Hematopoietic multipotent progenitor cell treated with erythropoietin and hydrocortisone succinate and interleukin-3 and kit ligand, for 6 days (in vitro differentiated cells): ENCODE results near the gene SLC6A13.
A peak's percentile ranks its signal among the peaks of the same experiment; 100 is the strongest.
"Not testable (repeated sequence)": the region's sequence is repeated elsewhere in the genome, so short reads cannot be mapped to it uniquely, and the experiment has no call there.

ENCODE experiments used
- DNase-seq: peaks from one replicate; pipeline ENCODE4 v3.0.0-alpha.2; 2015

The SLC6A13 gene

GRCh38 chr12:232731-233614, 29.7 kb downstream of the SLC6A13 start:
- DNase-seq = peak; percentile 57

DNA sequence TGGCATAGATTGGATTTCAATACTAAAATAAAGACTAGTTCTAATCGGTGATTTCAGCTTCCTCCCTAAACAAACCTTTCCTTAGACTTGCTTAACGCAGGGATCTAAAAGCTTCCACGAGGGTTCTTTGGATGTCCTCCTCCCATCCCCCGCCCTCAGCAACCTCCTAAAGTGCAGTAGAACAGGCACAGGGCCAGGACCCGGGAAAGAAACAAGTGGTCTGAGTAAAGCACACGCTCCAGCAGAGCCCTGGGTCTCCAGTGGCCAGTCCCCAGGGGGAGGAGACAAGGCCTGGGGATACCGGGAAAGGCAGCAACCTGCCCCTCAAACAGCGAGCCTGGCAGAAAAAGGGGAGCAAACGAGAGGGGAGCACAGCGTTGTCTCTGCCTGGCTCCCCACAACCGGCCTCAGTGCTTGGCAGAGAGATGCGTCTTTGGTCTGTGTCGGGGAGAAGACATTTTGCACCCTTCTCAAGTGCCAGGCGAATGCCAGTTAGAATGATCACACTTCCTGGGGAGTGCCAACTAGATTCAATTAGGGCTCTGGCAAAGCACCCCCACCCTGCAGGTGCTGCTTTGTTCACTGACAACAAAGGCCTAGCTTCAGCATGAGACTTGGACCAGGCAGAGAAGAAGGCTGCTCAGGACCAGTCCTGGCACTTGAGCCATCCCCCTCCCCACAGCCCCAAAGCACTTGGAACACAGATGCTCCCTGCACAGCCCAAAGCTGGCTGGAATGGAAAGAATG, 31.5 kb downstream of the SLC6A13 start:
- DNase-seq = no peak

- no peak for DNase-seq
These were observed 33.0 kb downstream of the SLC6A13 start for GRCh38 chr12:229441-230191.

GRCh38 chr12:228846-229200, 33.8 kb downstream of the SLC6A13 start:
- DNase-seq = no peak

DNA sequence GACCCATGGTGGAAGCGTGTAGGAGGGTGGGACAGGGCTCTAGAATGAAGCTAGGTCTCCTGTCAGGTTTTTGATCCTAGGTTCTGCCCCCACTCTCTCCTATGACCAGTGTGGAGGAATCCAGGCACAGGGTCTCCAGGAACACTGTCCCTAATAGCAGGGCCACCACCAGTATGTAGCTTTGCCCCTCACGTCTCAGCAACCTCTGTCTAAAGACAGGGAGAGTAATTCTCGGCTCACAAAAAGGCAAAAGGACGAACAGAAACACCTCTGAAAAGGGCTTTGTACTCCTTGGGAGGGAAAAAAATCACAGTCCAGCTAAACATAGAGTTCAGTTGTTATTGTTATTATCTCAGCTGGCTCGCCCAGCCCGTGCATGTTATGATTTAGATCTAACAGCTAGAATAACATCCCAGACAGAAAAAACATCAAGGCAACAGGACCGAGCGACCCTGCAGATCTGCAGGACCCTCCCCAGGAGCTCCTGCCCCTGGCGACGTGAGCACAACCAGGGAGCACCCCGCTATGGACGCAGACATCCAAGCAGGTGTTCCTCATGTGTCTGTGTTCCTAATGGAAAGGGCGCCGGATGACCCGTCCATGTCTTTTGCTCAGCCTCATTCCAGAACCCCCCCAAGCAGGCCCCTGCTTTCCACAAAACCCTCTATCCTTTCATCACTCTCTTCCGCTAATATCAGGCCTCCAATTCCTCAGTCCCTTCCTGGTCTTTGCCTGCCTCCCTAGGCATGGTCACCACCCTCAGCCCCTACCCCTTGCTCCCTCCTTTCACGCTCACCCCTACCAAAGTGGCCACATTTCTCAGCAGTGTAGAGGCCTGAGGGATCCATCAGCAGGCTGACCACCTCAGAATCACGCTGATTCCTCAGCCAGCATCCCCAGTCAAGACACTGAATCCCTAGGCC, 34.5 kb downstream of the SLC6A13 start:
- no peak for DNase-seq

- DNase-seq = no peak
These were observed 35.2 kb downstream of the SLC6A13 start for GRCh38 chr12:227286-227915.

DNA sequence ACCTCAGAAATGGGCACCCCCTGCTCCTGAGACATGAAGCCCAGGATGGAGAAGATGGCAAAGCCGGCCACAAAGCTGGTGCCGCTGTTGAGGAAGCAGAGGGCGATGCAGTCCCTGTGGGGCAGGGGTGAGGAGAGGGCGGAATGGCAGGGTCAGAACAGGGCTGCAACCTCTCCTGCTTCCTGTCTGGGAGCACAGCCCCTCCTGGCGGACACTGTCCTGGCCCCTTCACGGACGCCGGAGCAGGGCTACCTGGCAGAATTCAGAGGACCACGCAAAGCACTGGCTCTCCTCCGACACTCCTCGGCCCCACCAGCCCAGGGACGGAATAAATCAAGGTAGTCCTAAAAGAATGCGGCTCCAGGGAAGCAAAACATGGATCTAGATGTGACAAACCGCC, 36.2 kb downstream of the SLC6A13 start:
- DNase-seq = no peak

DNA sequence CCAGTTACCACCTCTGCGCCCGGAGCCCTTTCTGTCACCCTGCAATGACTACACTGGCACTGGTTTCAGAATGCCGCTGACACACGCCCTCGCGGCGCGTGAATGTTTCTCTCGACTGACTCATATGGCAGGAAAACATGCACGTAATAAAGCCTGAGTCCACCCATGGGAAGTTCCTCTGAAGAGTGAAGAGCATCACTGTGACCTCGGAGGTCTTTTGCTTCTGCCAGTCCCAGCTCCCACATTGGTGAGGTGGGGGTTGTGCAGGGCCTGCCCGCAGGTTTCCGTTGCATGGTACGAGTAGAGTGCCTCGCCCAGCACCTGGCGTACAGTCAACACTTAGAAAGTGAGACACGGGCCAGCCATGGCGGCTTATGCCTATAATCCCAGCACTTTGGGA, 37.6 kb downstream of the SLC6A13 start:
- DNase-seq = no peak

DNA sequence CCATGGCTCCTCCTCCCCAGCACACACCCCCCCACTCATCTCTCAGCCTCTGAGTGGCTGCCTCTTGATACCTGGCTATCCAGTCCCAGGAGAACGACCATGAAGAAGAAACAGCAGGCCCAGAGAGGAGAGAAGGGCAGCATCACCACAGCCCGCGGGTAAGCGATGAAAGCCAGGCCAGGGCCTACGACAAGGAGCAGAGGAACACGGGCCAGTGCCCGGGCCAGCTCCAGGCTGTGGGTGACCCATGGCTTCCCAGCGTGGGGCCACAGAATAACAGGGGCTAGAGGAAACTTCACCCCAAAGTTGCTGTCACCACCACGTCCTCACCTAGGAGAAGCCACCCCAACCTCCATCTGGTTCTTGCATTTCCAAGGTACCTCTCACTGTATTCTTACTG, 38.3 kb downstream of the SLC6A13 start:
- no peak for DNase-seq

DNA sequence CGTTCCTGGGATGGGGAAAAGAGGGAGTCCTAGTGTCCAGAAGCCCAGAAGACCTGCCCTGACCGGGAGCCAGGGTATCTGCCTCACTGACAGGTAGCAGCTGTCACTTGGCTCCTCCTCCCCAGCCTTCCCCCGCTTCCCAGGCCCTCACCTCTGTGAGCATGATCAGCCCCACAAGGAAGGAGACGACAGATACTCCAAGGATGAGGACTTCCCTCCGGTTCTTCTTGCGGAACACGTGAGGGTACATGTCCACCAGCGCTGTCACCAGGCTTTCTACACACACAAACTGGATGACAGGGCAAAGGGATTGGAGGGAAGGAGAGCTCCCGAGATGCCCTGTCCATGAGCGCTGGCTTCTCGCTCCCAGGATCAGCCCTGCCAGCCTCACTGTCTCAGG, 38.8 kb downstream of the SLC6A13 start:
- DNase-seq = no peak

GRCh38 chr12:221736-222135, 40.9 kb downstream of the SLC6A13 start:
- no peak for DNase-seq

DNA sequence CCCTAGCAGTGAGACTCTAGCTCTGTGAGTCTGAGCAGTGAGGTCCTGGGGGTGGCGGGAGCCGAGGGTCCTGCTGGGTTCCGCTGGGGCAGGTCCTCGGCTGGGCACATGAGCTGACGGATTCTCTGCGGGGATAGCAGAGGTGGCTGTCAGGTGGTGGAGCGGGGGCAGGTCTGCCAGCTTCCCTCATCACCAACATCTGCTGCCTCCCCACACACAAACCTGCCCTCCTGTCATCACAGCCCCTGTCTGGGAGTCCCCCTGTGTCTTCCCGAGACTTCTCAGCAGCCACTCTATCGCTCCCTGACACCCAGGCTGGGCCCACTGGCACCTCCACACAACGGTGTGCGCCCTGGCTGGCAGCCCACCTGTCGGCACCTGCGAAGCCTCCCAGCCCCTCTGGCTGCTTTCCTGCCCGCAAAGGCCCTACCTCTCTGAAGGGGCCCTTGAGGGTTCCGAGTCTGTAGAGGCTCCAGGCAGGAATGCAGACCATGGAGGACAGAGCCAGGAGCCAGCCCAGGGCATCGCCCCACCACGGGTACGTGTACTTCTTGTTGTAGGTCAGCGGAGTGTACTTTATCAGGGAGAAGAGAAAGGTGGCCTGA, 41.6 kb downstream of the SLC6A13 start:
- DNase-seq = no peak

DNA sequence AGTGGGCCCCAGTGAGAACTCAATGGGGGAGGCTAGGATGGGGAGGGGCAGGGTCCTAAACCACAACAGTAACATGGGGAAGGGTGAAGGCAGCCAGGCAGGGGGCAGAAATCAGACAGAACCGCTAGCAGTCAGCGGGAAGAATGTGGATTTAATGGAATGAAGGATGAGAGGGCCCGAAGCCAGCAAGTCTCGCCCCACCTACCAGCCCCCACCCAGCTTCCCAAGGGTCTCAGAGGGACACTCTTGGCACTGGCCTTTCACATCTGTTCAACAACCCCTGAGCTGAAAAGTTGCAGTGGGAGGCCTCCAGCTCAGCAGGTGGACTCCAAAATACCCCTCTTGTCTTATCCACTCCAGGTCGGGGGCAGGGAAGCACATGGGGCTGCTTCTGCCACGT, 42.1 kb downstream of the SLC6A13 start:
- no peak for DNase-seq

- peak; percentile 96 for DNase-seq
These were observed 42.7 kb downstream of the SLC6A13 start for GRCh38 chr12:219891-220352.

GRCh38 chr12:218728-219590, 43.7 kb downstream of the SLC6A13 start:
- DNase-seq = no peak

GRCh38 chr12:218221-218620, 44.4 kb downstream of the SLC6A13 start:
- no peak for DNase-seq

- not testable (repeated sequence) for DNase-seq
These were observed 45.6 kb downstream of the SLC6A13 start for GRCh38 chr12:217029-217428.

DNA sequence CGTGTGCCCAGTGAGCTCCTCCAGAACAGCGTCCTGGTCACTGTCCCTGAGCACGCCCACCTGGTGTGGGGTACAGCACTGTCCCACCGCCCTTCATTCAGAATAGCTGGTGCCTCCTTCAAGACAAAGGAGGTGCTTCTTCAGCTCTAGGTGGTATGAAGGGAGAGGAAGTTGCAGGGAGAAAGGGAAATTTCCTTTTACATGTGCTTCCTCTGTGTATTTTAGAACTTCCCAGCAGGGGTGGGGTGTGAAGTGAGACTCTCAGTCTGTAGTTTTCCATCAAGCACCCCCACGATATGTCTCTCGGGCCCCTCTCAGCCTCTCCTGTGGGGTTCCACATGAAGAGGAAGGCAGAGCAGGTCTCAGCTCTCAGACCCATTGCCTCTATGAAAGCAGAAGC, 47.5 kb downstream of the SLC6A13 start:
- no peak for DNase-seq

DNA sequence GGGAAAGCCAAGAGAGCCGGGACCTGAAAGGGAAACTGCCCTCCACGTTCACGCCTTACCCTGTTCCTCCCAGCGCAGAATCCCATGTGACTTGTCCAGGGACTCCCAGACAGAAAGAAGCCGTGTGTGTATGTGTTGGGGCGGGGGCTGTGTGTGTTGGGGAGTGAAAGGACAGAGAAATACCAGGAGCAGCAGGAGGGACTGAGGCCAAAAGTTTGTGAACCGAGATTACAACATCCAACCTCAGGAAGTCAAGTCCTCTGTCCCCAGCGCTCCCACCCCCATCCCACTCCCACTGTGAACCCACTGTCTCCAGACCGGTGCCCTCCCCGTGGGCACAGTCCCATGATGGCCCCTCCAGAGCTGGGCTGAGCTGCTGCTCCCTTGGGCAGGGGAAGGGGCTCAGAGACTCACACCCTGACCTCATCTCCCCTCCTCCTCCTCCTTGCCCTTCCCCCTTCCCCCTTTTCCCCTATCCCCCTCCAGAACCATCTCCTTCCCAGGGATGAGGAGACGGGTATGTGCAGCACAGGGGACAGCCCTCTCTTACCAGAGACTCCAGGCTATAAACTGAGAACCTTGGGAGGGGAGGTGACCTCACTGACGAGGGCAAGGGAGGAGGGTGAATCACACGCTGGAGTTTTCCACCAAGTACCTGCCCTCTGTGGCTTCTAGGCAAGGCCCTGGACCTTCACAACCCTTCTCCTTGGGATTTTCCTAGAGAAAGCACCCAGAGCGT, 48.5 kb downstream of the SLC6A13 start, which contains the start of gene SLC6A12:
Gene SLC6A12 (minus strand): TSS at position 155 of the 739 bp plus-strand sequence. CDS start 4,171 bp downstream, outside the sequence.
- no peak for DNase-seq
